COLO668 (cell line): ENCODE measurements around the gene RPS19BP1.
"Not testable (repeated sequence)": the region's sequence is repeated elsewhere in the genome, so short reads cannot be mapped to it uniquely, and the experiment has no call there.

Experiments
- DNase-seq: peaks from one replicate; lab custom pipeline; 2025; ENCODE audit not compliant: unreplicated experiment; lab: John Stamatoyannopoulos, UW

Gene RPS19BP1

GRCh38 chr22:39514373-39514973, 18.1 kb downstream of the RPS19BP1 start:
- peak; percentile 52 for DNase-seq

- DNase-seq: no peak
These were observed 18.8 kb downstream of the RPS19BP1 start for GRCh38 chr22:39513791-39514190.

GRCh38 chr22:39512026-39512425, 20.5 kb downstream of the RPS19BP1 start:
- DNase-seq: no peak

- DNase-seq: no peak
These were observed 21.3 kb downstream of the RPS19BP1 start for GRCh38 chr22:39511226-39511625.

GRCh38 chr22:39510529-39511149, 21.9 kb downstream of the RPS19BP1 start:
- DNase-seq: no peak

- DNase-seq: no peak
These were observed 24.2 kb downstream of the RPS19BP1 start for GRCh38 chr22:39508393-39508792.

GRCh38 chr22:39507021-39507420, 25.5 kb downstream of the RPS19BP1 start:
- not testable (repeated sequence) for DNase-seq

- DNase-seq: no peak
These were observed 28.5 kb downstream of the RPS19BP1 start for GRCh38 chr22:39504071-39504470.

- no peak for DNase-seq
These were observed 28.9 kb downstream of the RPS19BP1 start for GRCh38 chr22:39503630-39504029.

- no peak for DNase-seq
These were observed 29.6 kb downstream of the RPS19BP1 start for GRCh38 chr22:39502789-39503409.

GRCh38 chr22:39502109-39502788, 30.3 kb downstream of the RPS19BP1 start, which contains the start of gene MIEF1:
Gene MIEF1, plus strand, starts transcription at chr22:39502290. Its CDS starts 9,005 bp downstream, at chr22:39511295.
- DNase-seq: peak; percentile 98

- no peak for DNase-seq
These were observed 30.9 kb downstream of the RPS19BP1 start for GRCh38 chr22:39501644-39502108.

- DNase-seq: no peak
These were observed 32.4 kb downstream of the RPS19BP1 start for GRCh38 chr22:39500101-39500500.

GRCh38 chr22:39498802-39499201, 33.7 kb downstream of the RPS19BP1 start:
- DNase-seq: peak; percentile 49

GRCh38 chr22:39498368-39498767, 34.2 kb downstream of the RPS19BP1 start:
- peak; percentile 71 for DNase-seq

GRCh38 chr22:39497429-39497828, 35.1 kb downstream of the RPS19BP1 start:
- no peak for DNase-seq

- DNase-seq: peak; percentile 80
These were observed 36.3 kb downstream of the RPS19BP1 start for GRCh38 chr22:39496131-39496838.

- no peak for DNase-seq
These were observed 38.0 kb downstream of the RPS19BP1 start for GRCh38 chr22:39494471-39495120.

GRCh38 chr22:39493759-39494158, 38.8 kb downstream of the RPS19BP1 start:
- DNase-seq: no peak

- DNase-seq: no peak
These were observed 40.4 kb downstream of the RPS19BP1 start for GRCh38 chr22:39492186-39492585.
